Measurements from ENCODE around the gene OSBPL5.

Gene OSBPL5

DNA sequence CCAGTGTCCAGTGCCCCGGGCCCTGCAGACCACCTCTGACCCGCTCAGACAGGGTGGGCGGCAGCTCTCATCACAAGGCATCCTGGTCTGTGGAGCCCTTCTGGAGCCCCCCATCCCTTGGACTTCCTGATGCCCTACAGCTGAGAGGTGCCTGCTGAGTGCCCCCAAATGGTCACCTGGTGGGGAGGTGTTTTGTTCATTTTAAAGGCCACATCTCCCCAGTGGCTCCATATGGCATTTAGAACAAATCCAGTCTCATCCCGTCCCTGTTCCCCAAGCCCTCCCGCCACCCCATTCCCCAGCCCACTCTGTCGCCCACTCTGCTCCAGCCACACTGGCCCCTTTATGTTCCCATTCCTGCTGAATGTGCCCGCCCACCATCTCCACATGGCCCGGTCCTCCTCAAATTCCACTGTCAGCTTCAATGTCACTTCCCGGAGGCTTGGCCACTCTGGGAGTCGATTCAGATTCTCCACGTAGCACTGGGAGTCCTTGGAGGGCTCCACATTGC lies 32.8 kb downstream of the OSBPL5 start:
- H3K36me3 ChIP-seq (ENCODE audit: insufficient read depth, low read length) = no peaks in the 10 kb centered on the region
- no peaks in the 10 kb centered on the region for H3K27me3 ChIP-seq (ENCODE audit: insufficient read depth, low read length)
- H3K4me1 ChIP-seq (ENCODE audit: insufficient read depth, low read length) = peaks cover 4% of the 10 kb centered on the region
- H2AFZ ChIP-seq (ENCODE audit: low read depth, low read length) = no peak overlapping the region
- no peaks in the 10 kb centered on the region for H3K9me3 ChIP-seq (ENCODE audit: low read length)
- no peak overlapping the region for H3K4me3 ChIP-seq (ENCODE audit: low read length)

DNA sequence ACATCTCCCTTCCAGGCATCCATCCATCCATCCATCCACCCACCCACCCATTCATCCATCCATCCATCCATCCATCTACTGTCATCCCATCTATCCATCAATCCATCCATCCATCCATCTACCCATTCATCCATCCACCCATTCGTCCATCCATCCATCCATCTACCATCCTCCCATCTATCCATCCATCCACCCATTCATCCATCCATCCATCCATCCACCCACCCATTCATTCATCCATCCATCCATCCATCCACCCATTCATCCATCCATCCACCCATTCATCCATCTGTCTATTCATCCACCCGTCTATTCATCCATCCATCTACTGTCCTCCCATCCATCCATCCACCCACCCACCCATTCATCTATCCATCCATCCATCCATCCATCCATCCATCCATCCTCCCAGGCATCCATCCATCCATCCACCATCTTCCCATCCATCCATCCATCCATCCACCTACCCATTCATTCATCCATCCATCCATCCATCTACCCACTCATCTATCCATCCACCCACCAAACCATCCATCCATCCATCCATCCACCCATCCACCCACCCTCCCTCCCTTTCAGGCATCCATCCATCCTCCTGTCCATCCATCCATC lies 33.7 kb downstream of the OSBPL5 start:
- H3K27me3 ChIP-seq (ENCODE audit: insufficient read depth, low read length) = no peaks in the 10 kb centered on the region
- no peak overlapping the region for H3K4me3 ChIP-seq (ENCODE audit: low read length)
- H3K9me3 ChIP-seq (ENCODE audit: low read length) = no peaks in the 10 kb centered on the region
- peaks cover 3% of the 10 kb centered on the region for H3K4me1 ChIP-seq (ENCODE audit: insufficient read depth, low read length)
- no peak overlapping the region for H2AFZ ChIP-seq (ENCODE audit: low read depth, low read length)
- H3K36me3 ChIP-seq (ENCODE audit: insufficient read depth, low read length) = peaks cover 2% of the 10 kb centered on the region

DNA sequence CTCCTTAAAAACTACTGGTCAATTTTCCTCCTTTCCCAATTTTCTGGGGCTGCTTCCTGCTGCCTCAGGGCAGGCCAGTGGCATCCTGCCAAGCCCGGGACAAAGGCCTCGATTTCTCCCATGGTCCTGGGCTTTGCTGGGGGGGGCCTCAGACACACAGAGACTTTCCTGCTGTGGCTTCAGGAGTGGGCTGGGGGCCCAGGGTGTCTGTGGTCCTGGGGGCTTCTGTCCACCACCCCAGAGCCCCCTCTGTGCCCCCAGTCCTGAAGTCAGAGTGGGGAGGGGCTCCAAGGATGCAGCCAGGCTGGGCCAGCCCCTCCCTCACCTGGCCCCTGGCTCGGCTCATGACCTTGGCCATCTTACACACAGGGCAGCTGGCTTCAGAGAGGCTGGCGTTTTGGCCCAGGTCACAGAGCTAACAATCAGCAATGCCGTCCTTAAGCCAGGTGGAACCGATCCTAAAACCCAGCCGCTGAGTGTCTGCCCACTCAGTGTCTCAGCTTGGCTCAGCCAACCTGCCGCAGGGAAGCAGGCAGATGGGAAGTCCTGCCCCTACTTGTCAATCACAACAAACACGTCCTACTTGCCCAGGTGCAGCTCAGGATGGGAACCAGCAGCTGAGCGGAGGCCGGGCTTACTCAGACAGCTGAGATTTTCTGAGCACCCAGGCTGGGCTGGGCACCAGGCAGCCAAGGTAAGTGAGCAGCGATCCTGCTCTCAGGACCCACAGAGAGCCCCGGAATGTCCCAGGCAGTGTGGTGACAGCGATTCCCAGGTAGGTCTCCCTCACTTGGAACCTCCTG lies 34.6 kb downstream of the OSBPL5 start:
- peaks cover 8% of the 10 kb centered on the region for H3K36me3 ChIP-seq (ENCODE audit: insufficient read depth, low read length)
- no peak overlapping the region for H3K4me3 ChIP-seq (ENCODE audit: low read length)
- no peaks in the 10 kb centered on the region for H3K4me1 ChIP-seq (ENCODE audit: insufficient read depth, low read length)
- no peaks in the 10 kb centered on the region for H3K27me3 ChIP-seq (ENCODE audit: insufficient read depth, low read length)
- no peak overlapping the region for H2AFZ ChIP-seq (ENCODE audit: low read depth, low read length)
- no peaks in the 10 kb centered on the region for H3K9me3 ChIP-seq (ENCODE audit: low read length)

- Histone ChIP-seq H3K36me3 (ENCODE audit: insufficient read depth, low read length) (peaks cover 11% of the 10 kb centered on the region), H3K4me3 (ENCODE audit: low read length) (no peak overlapping the region)
These were observed 35.4 kb downstream of the OSBPL5 start for GRCh38 chr11:3129591-3130268.

GRCh38 chr11:3129181-3129590 lies 35.9 kb downstream of the OSBPL5 start:
- Histone ChIP-seq H2AFZ (ENCODE audit: low read depth, low read length) (no peak overlapping the region), H3K4me1 (ENCODE audit: insufficient read depth, low read length) (no peaks in the 10 kb centered on the region), H3K4me3 (ENCODE audit: low read length) (no peak overlapping the region), H3K27me3 (ENCODE audit: insufficient read depth, low read length) (no peaks in the 10 kb centered on the region), H3K9me3 (ENCODE audit: low read length) (no peaks in the 10 kb centered on the region), H3K36me3 (ENCODE audit: insufficient read depth, low read length) (peaks cover 12% of the 10 kb centered on the region)

More at GRCh38 chr11:3129591-3130268, 35.4 kb downstream of the OSBPL5 start:
- Histone ChIP-seq H2AFZ (ENCODE audit: low read depth, low read length) (no peak overlapping the region), H3K27me3 (ENCODE audit: insufficient read depth, low read length) (no peaks in the 10 kb centered on the region), H3K4me1 (ENCODE audit: insufficient read depth, low read length) (no peaks in the 10 kb centered on the region), H3K9me3 (ENCODE audit: low read length) (no peaks in the 10 kb centered on the region)

- no peaks in the 10 kb centered on the region for H3K27me3 ChIP-seq (ENCODE audit: insufficient read depth, low read length)
- no peak overlapping the region for H2AFZ ChIP-seq (ENCODE audit: low read depth, low read length)
- no peaks in the 10 kb centered on the region for H3K4me1 ChIP-seq (ENCODE audit: insufficient read depth, low read length)
- H3K9me3 ChIP-seq (ENCODE audit: low read length) = no peaks in the 10 kb centered on the region
- H3K4me3 ChIP-seq (ENCODE audit: low read length) = no peak overlapping the region
- peaks cover 12% of the 10 kb centered on the region for H3K36me3 ChIP-seq (ENCODE audit: insufficient read depth, low read length)
These were observed 36.5 kb downstream of the OSBPL5 start for GRCh38 chr11:3128356-3129180.

GRCh38 chr11:3127706-3128355 lies 37.3 kb downstream of the OSBPL5 start:
- Histone ChIP-seq H2AFZ (ENCODE audit: low read depth, low read length) (no peak overlapping the region), H3K36me3 (ENCODE audit: insufficient read depth, low read length) (peaks cover 12% of the 10 kb centered on the region), H3K4me1 (ENCODE audit: insufficient read depth, low read length) (no peaks in the 10 kb centered on the region), H3K4me3 (ENCODE audit: low read length) (no peak overlapping the region), H3K27me3 (ENCODE audit: insufficient read depth, low read length) (no peaks in the 10 kb centered on the region), H3K9me3 (ENCODE audit: low read length) (no peaks in the 10 kb centered on the region)

DNA sequence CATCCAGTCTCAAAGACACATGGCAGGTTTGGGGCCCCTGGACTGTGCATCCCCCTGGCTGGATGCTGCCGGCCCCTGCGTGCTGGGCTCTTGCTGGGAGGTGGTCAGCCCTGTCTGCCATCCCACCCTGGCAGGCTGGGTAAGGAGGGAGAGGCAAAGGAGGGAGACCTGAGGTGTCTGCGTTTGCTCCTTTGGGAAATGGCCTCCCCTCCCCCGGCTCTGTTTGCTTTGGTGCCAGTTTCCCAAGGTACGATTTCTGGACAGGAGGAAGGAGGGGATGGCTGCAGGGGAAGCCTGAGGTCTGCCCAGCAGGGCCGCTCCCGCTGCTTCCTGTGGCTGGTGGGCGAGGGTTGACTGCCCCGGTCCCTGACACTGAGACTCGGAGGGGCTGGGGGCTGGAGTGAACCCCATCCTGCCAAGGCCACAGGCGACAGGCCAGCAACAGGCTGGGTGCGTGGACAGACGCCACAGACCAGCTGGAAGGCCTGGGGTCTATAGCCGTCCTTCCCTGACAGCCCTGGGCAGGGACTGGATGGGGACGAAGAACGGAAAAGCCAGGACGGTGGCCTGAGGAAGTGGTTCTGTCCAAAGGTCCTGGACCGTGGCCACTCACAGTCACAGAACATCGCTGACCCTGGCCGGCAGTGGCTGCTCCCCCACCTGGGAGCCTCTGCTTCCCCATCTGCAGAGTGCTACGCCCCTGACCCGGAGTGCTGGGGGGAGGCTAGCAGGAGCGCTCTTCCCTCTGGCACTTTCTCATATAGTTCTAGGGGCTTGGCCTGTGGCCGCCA lies 38.0 kb downstream of the OSBPL5 start:
- H2AFZ ChIP-seq (ENCODE audit: low read depth, low read length) = no peak overlapping the region
- no peaks in the 10 kb centered on the region for H3K27me3 ChIP-seq (ENCODE audit: insufficient read depth, low read length)
- H3K9me3 ChIP-seq (ENCODE audit: low read length) = no peaks in the 10 kb centered on the region
- no peaks in the 10 kb centered on the region for H3K4me1 ChIP-seq (ENCODE audit: insufficient read depth, low read length)
- H3K36me3 ChIP-seq (ENCODE audit: insufficient read depth, low read length) = peaks cover 15% of the 10 kb centered on the region
- H3K4me3 ChIP-seq (ENCODE audit: low read length) = no peak overlapping the region

DNA sequence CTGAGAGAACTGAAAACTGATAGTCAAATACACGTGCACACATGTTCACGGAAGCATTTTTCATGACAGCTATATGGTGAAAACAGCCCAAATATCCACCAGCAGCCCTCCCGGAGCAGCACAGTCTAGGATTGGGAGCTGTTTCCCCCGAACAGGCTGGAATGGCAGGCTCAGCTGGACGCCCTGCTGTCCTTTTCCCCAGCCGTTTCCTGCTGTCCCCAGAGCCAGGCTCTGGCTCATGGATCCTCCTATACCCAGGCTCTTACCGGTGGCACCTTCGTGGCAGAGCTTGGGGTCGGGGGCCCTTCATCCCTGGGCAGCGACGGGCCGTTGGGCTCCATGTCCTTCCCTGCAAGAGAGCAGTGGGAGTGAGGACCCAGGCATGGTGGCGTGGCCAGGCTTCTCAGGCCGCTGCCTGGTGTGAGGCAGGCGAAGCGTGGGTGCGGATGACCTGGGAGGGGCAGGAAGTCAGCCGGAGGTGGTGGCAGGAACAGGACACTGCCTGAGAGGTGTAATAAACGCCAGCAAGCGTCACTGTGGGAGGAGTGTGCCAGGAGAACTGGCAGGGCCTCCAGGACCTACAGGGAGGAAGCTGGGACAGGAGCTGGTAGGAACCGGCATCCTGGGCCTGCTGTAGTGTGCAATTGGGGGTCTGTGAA lies 38.8 kb downstream of the OSBPL5 start:
- no peaks in the 10 kb centered on the region for H3K27me3 ChIP-seq (ENCODE audit: insufficient read depth, low read length)
- H3K9me3 ChIP-seq (ENCODE audit: low read length) = peaks cover 2% of the 10 kb centered on the region
- H3K4me1 ChIP-seq (ENCODE audit: insufficient read depth, low read length) = no peaks in the 10 kb centered on the region
- H3K36me3 ChIP-seq (ENCODE audit: insufficient read depth, low read length) = peaks cover 20% of the 10 kb centered on the region
- no peak overlapping the region for H3K4me3 ChIP-seq (ENCODE audit: low read length)
- no peak overlapping the region for H2AFZ ChIP-seq (ENCODE audit: low read depth, low read length)

- H2AFZ ChIP-seq (ENCODE audit: low read depth, low read length) = no peak overlapping the region
- H3K4me1 ChIP-seq (ENCODE audit: insufficient read depth, low read length) = no peaks in the 10 kb centered on the region
- H3K4me3 ChIP-seq (ENCODE audit: low read length) = no peak overlapping the region
- H3K36me3 ChIP-seq (ENCODE audit: insufficient read depth, low read length) = peaks cover 33% of the 10 kb centered on the region
- H3K27me3 ChIP-seq (ENCODE audit: insufficient read depth, low read length) = no peaks in the 10 kb centered on the region
- H3K9me3 ChIP-seq (ENCODE audit: low read length) = peaks cover 5% of the 10 kb centered on the region
These were observed 40.3 kb downstream of the OSBPL5 start for GRCh38 chr11:3124821-3125220.
